OCI-LY3 (cell line): ENCODE measurements around the gene CRTAP.

Experiments used
- H2AFZ ChIP-seq: fragments of 200-600, 300-600 bp; shearing (Covaris generic); 2 replicates; pipeline ENCODE4 v1.6.0; 2014; ENCODE audit warnings: antibody characterized with exemption, low read depth, low read length
- H3K27ac ChIP-seq: fragments of 200-600, 300-600 bp; sonication (generic); 2 replicates; pipeline ENCODE4 v1.5.1; 2014; ENCODE audit warnings: mild to moderate bottlenecking, low read length, moderate library complexity, mixed read lengths
- H3K27me3 ChIP-seq: fragments of 200-600, 300-600 bp; sonication (generic); 2 replicates; pipeline ENCODE4 v1.6.1; 2014; ENCODE audit warnings: low read depth, low read length, mixed read lengths
- H3K36me3 ChIP-seq: fragments of 200-600, 300-600 bp; sonication (generic); replicated peaks from 2 replicates; pipeline ENCODE3; 2014; ENCODE audit warnings: low read depth, low read length, mixed read lengths
- H3K4me1 ChIP-seq: fragments of 300-600, 200-600 bp; sonication (generic); 2 replicates; pipeline ENCODE4 v1.6.1; 2014; ENCODE audit warnings: low read length, mixed read lengths
- H3K4me2 ChIP-seq: fragments of 200-600, 300-600 bp; sonication (generic); 2 replicates; pipeline ENCODE4 v1.6.1; 2014; ENCODE audit warnings: low read length, mixed read lengths
- H3K4me3 ChIP-seq: fragments of 300-600, 200-600 bp; sonication (generic); 2 replicates; pipeline ENCODE4 v1.5.1; 2014; ENCODE audit warnings: antibody characterized with exemption, mild to moderate bottlenecking, low read length, moderate library complexity
- H3K79me2 ChIP-seq: fragments of 300-600, 200-600 bp; shearing (Covaris generic); 2 replicates; pipeline ENCODE4 v1.6.1; 2014; ENCODE audit warnings: mild to moderate bottlenecking, low read length, mixed read lengths
- H3K9ac ChIP-seq: fragments of 300-600, 200-600 bp; shearing (Covaris generic); 2 replicates; pipeline ENCODE4 v1.6.0; 2014; ENCODE audit warnings: mild to moderate bottlenecking, low read length, moderate library complexity
- H3K9me3 ChIP-seq: fragments of 200-600, 300-600 bp; shearing (Covaris generic); 2 replicates; pipeline ENCODE4 v1.6.1; 2014; ENCODE audit warnings: low read length, mixed read lengths; ENCODE audit not compliant: insufficient read depth
- H4K20me1 ChIP-seq: fragments of 200-600, 300-600 bp; sonication (generic); 2 replicates; pipeline ENCODE4 v1.6.1; 2016; ENCODE audit warnings: low read length, mixed read lengths; ENCODE audit not compliant: insufficient read depth
- CTCF ChIP-seq: fragments of 200-600, 300-600 bp; sonication (generic); IDR thresholded peaks from 2 replicates; pipeline ENCODE4 v1.5.1; 2014; ENCODE audit warnings: antibody characterized with exemption, low read length, low read depth
- EZH2phosphoT487 ChIP-seq: fragments of 200-600 bp; shearing (Covaris generic); IDR thresholded peaks from 2 replicates; pipeline ENCODE4 v1.6.1; 2018; ENCODE audit warnings: antibody characterized with exemption, mixed run types, low read depth

Gene CRTAP

DNA sequence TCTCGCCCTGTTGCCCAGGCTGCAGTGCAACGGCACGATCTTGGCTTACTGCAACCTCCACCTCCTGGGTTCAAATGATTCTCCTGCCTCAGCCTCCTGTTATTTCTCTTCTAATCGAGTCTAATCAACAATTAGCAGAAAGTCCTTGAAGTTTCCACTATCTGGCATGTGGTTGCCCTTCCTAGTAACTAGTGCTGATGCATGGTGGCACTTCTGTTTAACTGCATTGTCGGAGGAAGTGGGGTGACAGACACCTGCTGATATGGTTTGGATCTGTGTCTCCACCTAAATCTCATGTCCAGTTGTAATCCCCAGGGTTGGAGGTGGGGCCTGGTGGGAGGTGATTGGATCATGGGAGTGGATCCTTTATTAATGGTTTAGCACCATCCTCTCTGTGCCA is 9.2 kb downstream of the CRTAP start:
- Histone ChIP-seq H3K4me2 (no peak overlapping the region), H3K4me1 (no peaks in the 10 kb centered on the region), H4K20me1 (no peaks in the 10 kb centered on the region), H3K4me3 (no peak overlapping the region), H3K9ac (no peak overlapping the region), H3K79me2 (no peaks in the 10 kb centered on the region), H3K9me3 (no peaks in the 10 kb centered on the region), H3K27me3 (no peaks in the 10 kb centered on the region), H2AFZ (no peak overlapping the region), H3K36me3 (peaks cover 9% of the 10 kb centered on the region), H3K27ac (no peak overlapping the region)
- TF ChIP-seq CTCF, result no peak
- TF ChIP-seq EZH2phosphoT487, result no peak

GRCh38 chr3:33124638-33125037 is 10.8 kb downstream of the CRTAP start:
- H3K27me3 ChIP-seq, result no peaks in the 10 kb centered on the region
- no peak overlapping the region for H3K4me3 ChIP-seq
- H3K79me2 ChIP-seq, result no peaks in the 10 kb centered on the region
- H3K4me1 ChIP-seq, result no peaks in the 10 kb centered on the region
- no peak overlapping the region for H3K27ac ChIP-seq
- H4K20me1 ChIP-seq, result no peaks in the 10 kb centered on the region
- TF ChIP-seq EZH2phosphoT487, result no peak
- TF ChIP-seq CTCF, result no peak
- H2AFZ ChIP-seq, result no peak overlapping the region
- H3K9ac ChIP-seq, result no peak overlapping the region
- no peak overlapping the region for H3K4me2 ChIP-seq
- no peaks in the 10 kb centered on the region for H3K9me3 ChIP-seq
- H3K36me3 ChIP-seq, result peaks cover 9% of the 10 kb centered on the region

- no peaks in the 10 kb centered on the region for H4K20me1 ChIP-seq
- no peaks in the 10 kb centered on the region for H3K79me2 ChIP-seq
- H3K36me3 ChIP-seq, result peaks cover 8% of the 10 kb centered on the region
- H3K27me3 ChIP-seq, result no peaks in the 10 kb centered on the region
- no peak overlapping the region for H3K4me2 ChIP-seq
- H3K9ac ChIP-seq, result no peak overlapping the region
- no peak overlapping the region for H3K27ac ChIP-seq
- no peaks in the 10 kb centered on the region for H3K9me3 ChIP-seq
- no peaks in the 10 kb centered on the region for H3K4me1 ChIP-seq
- no peak for TF ChIP-seq CTCF
- no peak overlapping the region for H2AFZ ChIP-seq
- no peak overlapping the region for H3K4me3 ChIP-seq
Observed at GRCh38 chr3:33125840-33126239, 12.0 kb downstream of the CRTAP start.

DNA sequence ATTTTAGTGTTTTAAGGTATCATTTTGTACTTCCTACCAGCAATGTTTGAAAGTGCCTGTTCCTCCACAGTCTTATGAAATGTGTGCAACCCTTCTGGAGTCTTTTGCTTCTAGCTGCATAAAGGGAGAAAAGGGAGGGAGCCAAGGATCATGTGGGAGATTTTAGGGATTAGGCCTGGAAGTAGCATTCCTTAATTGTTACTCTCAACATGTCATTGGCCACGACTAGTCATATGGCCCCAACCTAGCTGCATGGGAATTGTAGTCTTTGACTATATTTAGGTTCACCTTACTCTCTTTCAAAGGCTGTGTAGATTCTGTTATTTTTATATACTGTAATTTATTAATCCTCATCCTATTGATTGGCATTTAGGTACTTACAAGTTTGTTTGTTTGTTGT is 14.9 kb downstream of the CRTAP start:
- no peak overlapping the region for H3K4me3 ChIP-seq
- H3K79me2 ChIP-seq, result no peaks in the 10 kb centered on the region
- TF ChIP-seq CTCF (no peak), EZH2phosphoT487 (no peak)
- H3K27me3 ChIP-seq, result no peaks in the 10 kb centered on the region
- H4K20me1 ChIP-seq, result no peaks in the 10 kb centered on the region; the same call in 1 of the 2 replicates
- H3K4me2 ChIP-seq, result no peak overlapping the region
- peaks cover 8% of the 10 kb centered on the region for H3K36me3 ChIP-seq
- no peak overlapping the region for H3K9ac ChIP-seq
- H2AFZ ChIP-seq, result no peak overlapping the region
- H3K9me3 ChIP-seq, result no peaks in the 10 kb centered on the region
- H3K4me1 ChIP-seq, result no peaks in the 10 kb centered on the region
- H3K27ac ChIP-seq, result no peak overlapping the region
